ENCODE results near the gene SLC66A2.
"Not testable (repeated sequence)": the region's sequence is repeated elsewhere in the genome, so short reads cannot be mapped to it uniquely, and the experiment has no call there.

Gene SLC66A2

GRCh38 chr18:79971211-79971952 lies 19.9 kb upstream of the SLC66A2 start:
- DNase-seq (ENCODE audit: low spot score), result no peak

GRCh38 chr18:79970419-79971133 lies 19.1 kb upstream of the SLC66A2 start:
- DNase-seq (ENCODE audit: low spot score), result no peak

- DNase-seq (ENCODE audit: low spot score), result no peak
Measured at GRCh38 chr18:79965119-79965902, 13.9 kb upstream of the SLC66A2 start.

- peak; percentile 50 for DNase-seq (ENCODE audit: low spot score)
Measured at GRCh38 chr18:79964330-79965118, 13.1 kb upstream of the SLC66A2 start, which contains the start of gene HSBP1L1. Gene HSBP1L1 (plus strand): TSS chr18:79964643. CDS start chr18:79964736, 93 bp downstream.

- DNase-seq (ENCODE audit: low spot score), result no peak
Measured at GRCh38 chr18:79963658-79964329, 12.3 kb upstream of the SLC66A2 start.

- DNase-seq (ENCODE audit: low spot score), result no peak
Measured at GRCh38 chr18:79962835-79963657, 11.6 kb upstream of the SLC66A2 start.

- no peak for DNase-seq (ENCODE audit: low spot score)
Measured at GRCh38 chr18:79962311-79962710, 10.9 kb upstream of the SLC66A2 start.

- DNase-seq (ENCODE audit: low spot score), result no peak
Measured at GRCh38 chr18:79961527-79962291, 10.3 kb upstream of the SLC66A2 start.

GRCh38 chr18:79960921-79961526 lies 9.6 kb upstream of the SLC66A2 start:
- DNase-seq (ENCODE audit: low spot score), result no peak

GRCh38 chr18:79960161-79960801 lies 8.8 kb upstream of the SLC66A2 start:
- not testable (repeated sequence) for DNase-seq (ENCODE audit: low spot score)

GRCh38 chr18:79958981-79959380 lies 7.5 kb upstream of the SLC66A2 start:
- DNase-seq (ENCODE audit: low spot score), result no peak

GRCh38 chr18:79956276-79956675 lies 4.8 kb upstream of the SLC66A2 start:
- DNase-seq (ENCODE audit: low spot score), result no peak

GRCh38 chr18:79955302-79956075 lies 4.0 kb upstream of the SLC66A2 start:
- no peak for DNase-seq (ENCODE audit: low spot score)

- DNase-seq (ENCODE audit: low spot score), result peak; percentile 52
Measured at GRCh38 chr18:79954791-79955190, 3.3 kb upstream of the SLC66A2 start.

GRCh38 chr18:79953971-79954651 lies 2.7 kb upstream of the SLC66A2 start:
- no peak for DNase-seq (ENCODE audit: low spot score)

- no peak for DNase-seq (ENCODE audit: low spot score)
Measured at GRCh38 chr18:79952996-79953559, 1.6 kb upstream of the SLC66A2 start.

- no peak for DNase-seq (ENCODE audit: low spot score)
Measured at GRCh38 chr18:79952456-79952995, 1.1 kb upstream of the SLC66A2 start.

Data from Ammon's horn (tissue), 1 donor.